ENCODE results near the gene CTR9. TPM values are rescaled to one million over a fixed set of nuclear protein-coding genes. Genes with fewer than 3 reads are reported as not detected.

The CTR9 gene
- total and polyA plus RNA-seq, 2 of the 8 experiments (the other 6 are each of a cell fraction or from before 2014, with no cell fraction given), result 6.1 to 37.7 TPM

GRCh38 chr11:10823152-10823579 is 72.1 kb downstream of the CTR9 start:
- H2AFZ ChIP-seq (ENCODE audit: low read length), result no peak overlapping the region
- no peak overlapping the region for H3K9ac ChIP-seq (replicated peaks in 1 of 4; ENCODE audit: extremely low read depth in 1 of 4, low read depth in 3 of 4, low read length in 3 of 4)
- no peak overlapping the region for H4K5ac ChIP-seq (ENCODE audit: insufficient read length, low read depth, low read length)
- no peaks in the 10 kb centered on the region for H3K4me1 ChIP-seq (replicated peaks in 1 of 4; ENCODE audit: control insufficient read depth in 3 of 4, insufficient read depth in 4 of 4, low read length in 3 of 4)
- H3K4ac ChIP-seq (replicated peaks; ENCODE audit: insufficient read length, low read depth, low read length), result no peak overlapping the region
- H2AK5ac ChIP-seq (ENCODE audit: low read depth, low read length), result no peak overlapping the region
- no peak overlapping the region for H2BK12ac ChIP-seq (ENCODE audit: low read depth, low read length)
- no peak overlapping the region for H2BK15ac ChIP-seq (ENCODE audit: low read length)
- no peak for FAIRE-seq
- DNase-seq (ENCODE audit: low read depth in 1 of 2, low spot score in 2 of 2), result no peak
- no peak overlapping the region for H4K8ac ChIP-seq (ENCODE audit: extremely low read depth, insufficient read depth, low read length)
- H3K36me3 ChIP-seq (ENCODE audit: control insufficient read depth in 2 of 4, insufficient read depth in 4 of 4, low read length in 3 of 4), result no peaks in the 10 kb centered on the region
- no peak overlapping the region for H3K18ac ChIP-seq (ENCODE audit: extremely low read depth, low read length)
- H3K9me3 ChIP-seq (ENCODE audit: insufficient read depth in 2 of 2, low read depth in 1 of 2, low read length in 1 of 2), result no peaks in the 10 kb centered on the region
- H3K23ac ChIP-seq (ENCODE audit: insufficient read length), result no peak overlapping the region
- POLR2A ChIA-PET (ENCODE audit: partially characterized antibody), result interaction anchor here (1.1 to 2.4 kb wide), 2 partner anchors 14 to 16 kb away, joined by 4 to 15 read pairs; partner anchors contain the start of gene EIF4G2
- H2BK5ac ChIP-seq (ENCODE audit: low read depth, low read length), result no peak overlapping the region
- H2BK120ac ChIP-seq (replicated peaks; ENCODE audit: low read depth, low read length), result no peak overlapping the region
- CTCF ChIA-PET (ENCODE audit: partially characterized antibody), result no interaction called here
- no peaks in the 10 kb centered on the region for H3K27me3 ChIP-seq (replicated peaks in 1 of 4; ENCODE audit: control insufficient read depth in 3 of 4, extremely low read depth in 1 of 4, insufficient read depth in 3 of 4, low read length in 3 of 4)
- H4K91ac ChIP-seq (replicated peaks; ENCODE audit: insufficient read length, low read length), result no peak overlapping the region
- peaks cover 1% of the 10 kb centered on the region; the same call in 1 of the 2 replicates for H3K23me2 ChIP-seq (ENCODE audit: low read depth, low read length)
- no peak overlapping the region for H3K14ac ChIP-seq (ENCODE audit: insufficient read length)
- H3K56ac ChIP-seq (replicated peaks; ENCODE audit: insufficient read length, low read depth, low read length), result no peak overlapping the region
- H3K27ac ChIP-seq (ENCODE audit: low read depth, low read length), result no peak overlapping the region
- H3K79me2 ChIP-seq (ENCODE audit: control insufficient read depth in 1 of 2, insufficient read depth in 2 of 2, low read length in 2 of 2), result no peaks in the 10 kb centered on the region
- 88% methylated on average over 2 of the region's 2 CpGs; no CpG with 5 or more reads in 1 of the 2 experiments for WGBS, 2 experiments (ENCODE audit: extremely low coverage in 1 of 2, insufficient coverage in 1 of 2, insufficient read length in 1 of 2, insufficient replicate concordance in 2 of 2, low coverage in 1 of 2, low lambda C conversion rate in 2 of 2, missing lambda C conversion rate in 1 of 2)
- no peaks in the 10 kb centered on the region for H3K79me1 ChIP-seq (ENCODE audit: low read depth, low read length)
- H2BK20ac ChIP-seq (ENCODE audit: low read length), result no peak overlapping the region
- H3K4me2 ChIP-seq (ENCODE audit: insufficient read depth in 1 of 2, low read depth in 2 of 2, low read length in 2 of 2), result no peak overlapping the region
- no peaks in the 10 kb centered on the region for H4K20me1 ChIP-seq (replicated peaks in 1 of 2; ENCODE audit: control insufficient read depth in 1 of 2, insufficient read depth in 2 of 2, low read length in 2 of 2)
- H3K4me3 ChIP-seq (ENCODE audit: extremely low read depth in 1 of 4, insufficient read depth in 2 of 4, low read depth in 3 of 4, low read length in 4 of 4), result no peak overlapping the region
- TF ChIP-seq TCF12 (IDR thresholded peaks at IDR 0.05; ENCODE audit: low read depth, low read length), result no peak
- no peak for TF ChIP-seq YY1 (IDR thresholded peaks at IDR 0.05; ENCODE audit: low read depth, low read length)
- TF ChIP-seq PHF8 (conservative IDR thresholded peaks at IDR 0.05; ENCODE audit: low read depth, low read length), result no peak
- no peak for TF ChIP-seq CBX8 (IDR thresholded peaks at IDR 0.05; ENCODE audit: borderline replicate concordance, low read depth, low read length)
- TF ChIP-seq KDM1A (IDR thresholded peaks at IDR 0.05; ENCODE audit: borderline replicate concordance, low read length), result no peak
- TF ChIP-seq POLR2AphosphoS5 (IDR thresholded peaks at IDR 0.05; ENCODE audit: low read depth, low read length), result no peak
- no peak for TF ChIP-seq SP2 (IDR thresholded peaks at IDR 0.05; ENCODE audit: low read length)
- TF ChIP-seq MAX (IDR thresholded peaks at IDR 0.05), result no peak
- no peak for TF ChIP-seq BRCA1 (IDR thresholded peaks at IDR 0.05; ENCODE audit: low read depth, low read length)
- no peak for TF ChIP-seq BCL11A (IDR thresholded peaks at IDR 0.05; ENCODE audit: low read depth in 2 of 2, low read length in 2 of 2)

All from H1 (cell line).